ENCODE measurements around the gene GRID2. TPM values are rescaled to one million over a fixed set of nuclear protein-coding genes. Genes with fewer than 3 reads are reported as not detected.

The GRID2 gene
- total RNA-seq, 1 experiment from 2014 or later: not detected

- H3K36me3 ChIP-seq (ENCODE audit: control insufficient read depth, insufficient read depth, low read length): no peaks in the 10 kb centered on the region
- no peaks in the 10 kb centered on the region for H3K27me3 ChIP-seq (replicated peaks; ENCODE audit: control insufficient read depth, insufficient read depth, low read length)
- H3K4me3 ChIP-seq (ENCODE audit: low read depth, low read length): no peak overlapping the region
- BruUV-seq (replicated peaks): no TSS peak
- intact Hi-C loops (cut with micrococcal nuclease; ENCODE audit: unreplicated experiment): no loop called here
- no peaks in the 10 kb centered on the region for H3K9me3 Mint-ChIP-seq (ENCODE audit: unreplicated experiment)
- H3K9me3 ChIP-seq: no peaks in the 10 kb centered on the region
- peaks cover 4% of the 10 kb centered on the region for H3K27me3 Mint-ChIP-seq (ENCODE audit: insufficient read depth, unreplicated experiment)
- no peaks in the 10 kb centered on the region for H3K36me3 Mint-ChIP-seq (ENCODE audit: insufficient read depth, unreplicated experiment)
- POLR2A ChIA-PET: no interaction called here
- CTCF ChIA-PET: no interaction called here
- H3K4me1 ChIP-seq: no peaks in the 10 kb centered on the region
- no peak for DNase-seq
- no peak overlapping the region for H3K4me3 Mint-ChIP-seq (ENCODE audit: unreplicated experiment)
- TF ChIP-seq, protein P1, sequence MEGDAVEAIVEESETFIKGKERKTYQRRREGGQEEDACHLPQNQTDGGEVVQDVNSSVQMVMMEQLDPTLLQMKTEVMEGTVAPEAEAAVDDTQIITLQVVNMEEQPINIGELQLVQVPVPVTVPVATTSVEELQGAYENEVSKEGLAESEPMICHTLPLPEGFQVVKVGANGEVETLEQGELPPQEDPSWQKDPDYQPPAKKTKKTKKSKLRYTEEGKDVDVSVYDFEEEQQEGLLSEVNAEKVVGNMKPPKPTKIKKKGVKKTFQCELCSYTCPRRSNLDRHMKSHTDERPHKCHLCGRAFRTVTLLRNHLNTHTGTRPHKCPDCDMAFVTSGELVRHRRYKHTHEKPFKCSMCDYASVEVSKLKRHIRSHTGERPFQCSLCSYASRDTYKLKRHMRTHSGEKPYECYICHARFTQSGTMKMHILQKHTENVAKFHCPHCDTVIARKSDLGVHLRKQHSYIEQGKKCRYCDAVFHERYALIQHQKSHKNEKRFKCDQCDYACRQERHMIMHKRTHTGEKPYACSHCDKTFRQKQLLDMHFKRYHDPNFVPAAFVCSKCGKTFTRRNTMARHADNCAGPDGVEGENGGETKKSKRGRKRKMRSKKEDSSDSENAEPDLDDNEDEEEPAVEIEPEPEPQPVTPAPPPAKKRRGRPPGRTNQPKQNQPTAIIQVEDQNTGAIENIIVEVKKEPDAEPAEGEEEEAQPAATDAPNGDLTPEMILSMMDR (IDR thresholded peaks at IDR 0.05; ENCODE audit: insufficient read depth in 1 of 2, low read depth in 1 of 2, low read length in 1 of 2, severe bottlenecking in 1 of 2, unreplicated experiment in 1 of 2): no peak
- H3K4me1 Mint-ChIP-seq (ENCODE audit: low read depth, unreplicated experiment): no peaks in the 10 kb centered on the region
- H3K27ac Mint-ChIP-seq (ENCODE audit: unreplicated experiment): no peak overlapping the region
Observed at GRCh38 chr4:93319041-93319440, 1015.3 kb downstream of the GRID2 start.

DNA sequence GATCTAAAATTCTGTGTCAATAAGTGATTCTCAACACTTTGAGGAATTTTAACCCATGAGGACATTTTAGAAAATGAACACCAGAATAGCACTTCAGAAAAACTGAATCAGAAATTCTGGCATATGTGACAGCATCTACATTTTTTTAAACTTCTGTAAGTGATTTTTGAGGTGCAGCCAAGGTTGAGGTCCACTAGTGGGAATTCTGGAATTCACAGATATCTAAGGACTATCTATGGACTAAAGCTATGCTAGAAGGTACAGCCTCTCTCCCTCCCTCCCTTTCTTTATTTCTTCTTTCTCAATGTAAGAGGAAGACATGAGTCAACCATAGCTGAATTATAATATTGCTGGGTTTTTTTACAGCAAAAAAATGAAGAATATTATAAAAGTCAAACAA, 1016.6 kb downstream of the GRID2 start:
- ChIA-PET POLR2A (no interaction called here), CTCF (no interaction called here)
- BruUV-seq (replicated peaks): no TSS peak
- Mint-ChIP-seq H3K27ac (ENCODE audit: unreplicated experiment) (no peak overlapping the region), H3K36me3 (ENCODE audit: insufficient read depth, unreplicated experiment) (no peaks in the 10 kb centered on the region), H3K27me3 (ENCODE audit: insufficient read depth, unreplicated experiment) (peaks cover 4% of the 10 kb centered on the region), H3K4me3 (ENCODE audit: unreplicated experiment) (no peak overlapping the region), H3K9me3 (ENCODE audit: unreplicated experiment) (no peaks in the 10 kb centered on the region), H3K4me1 (ENCODE audit: low read depth, unreplicated experiment) (no peaks in the 10 kb centered on the region)
- DNase-seq: no peak
- Histone ChIP-seq H3K27me3 (replicated peaks; ENCODE audit: control insufficient read depth, insufficient read depth, low read length) (no peaks in the 10 kb centered on the region), H3K9me3 (no peaks in the 10 kb centered on the region), H3K4me1 (no peaks in the 10 kb centered on the region), H3K36me3 (ENCODE audit: control insufficient read depth, insufficient read depth, low read length) (no peaks in the 10 kb centered on the region), H3K4me3 (ENCODE audit: low read depth, low read length) (no peak overlapping the region)
- TF ChIP-seq, protein P1 (IDR thresholded peaks at IDR 0.05; ENCODE audit: insufficient read depth in 1 of 2, low read depth in 1 of 2, low read length in 1 of 2, severe bottlenecking in 1 of 2, unreplicated experiment in 1 of 2): no peak
- intact Hi-C loops (cut with micrococcal nuclease; ENCODE audit: unreplicated experiment): no loop called here

DNA sequence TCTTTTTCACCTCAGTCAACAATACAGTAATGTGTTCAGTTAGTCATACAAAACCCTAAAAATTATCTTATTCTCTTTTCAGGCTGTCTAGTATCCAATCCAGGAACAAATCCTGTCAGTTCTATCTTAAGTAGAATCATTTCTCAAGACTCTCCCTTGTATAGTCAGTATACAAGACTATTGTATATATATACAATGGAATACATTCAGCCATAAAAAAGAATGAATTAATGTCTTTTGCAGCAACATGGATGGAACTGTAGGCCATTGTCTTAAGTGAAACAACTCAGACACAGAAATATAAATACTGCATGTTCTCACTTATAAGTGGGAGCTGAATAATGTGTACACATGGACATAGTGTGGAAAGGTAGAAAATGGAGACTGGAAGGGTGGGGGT, 1023.6 kb downstream of the GRID2 start:
- Mint-ChIP-seq H3K4me3 (ENCODE audit: unreplicated experiment) (no peak overlapping the region), H3K27ac (ENCODE audit: unreplicated experiment) (no peak overlapping the region), H3K9me3 (ENCODE audit: unreplicated experiment) (no peaks in the 10 kb centered on the region), H3K36me3 (ENCODE audit: insufficient read depth, unreplicated experiment) (no peaks in the 10 kb centered on the region), H3K27me3 (ENCODE audit: insufficient read depth, unreplicated experiment) (peaks cover 3% of the 10 kb centered on the region), H3K4me1 (ENCODE audit: low read depth, unreplicated experiment) (no peaks in the 10 kb centered on the region)
- Histone ChIP-seq H3K9me3 (no peaks in the 10 kb centered on the region), H3K4me1 (no peaks in the 10 kb centered on the region), H3K4me3 (ENCODE audit: low read depth, low read length) (no peak overlapping the region), H3K27me3 (replicated peaks; ENCODE audit: control insufficient read depth, insufficient read depth, low read length) (no peaks in the 10 kb centered on the region), H3K36me3 (ENCODE audit: control insufficient read depth, insufficient read depth, low read length) (no peaks in the 10 kb centered on the region)
- ChIA-PET CTCF (no interaction called here), POLR2A (no interaction called here)
- no peak for DNase-seq
- intact Hi-C loops (cut with micrococcal nuclease; ENCODE audit: unreplicated experiment): no loop called here
- no TSS peak for BruUV-seq (replicated peaks)
- TF ChIP-seq, protein P1 (IDR thresholded peaks at IDR 0.05; ENCODE audit: insufficient read depth in 1 of 2, low read depth in 1 of 2, low read length in 1 of 2, severe bottlenecking in 1 of 2, unreplicated experiment in 1 of 2): no peak
